Activated CD4-positive, CD25-positive, alpha-beta regulatory T cell treated with anti-CD3 and anti-CD28 coated beads, Interleukin-2, amount 50 U/mL, for 24 hours (primary cell): ENCODE results near the gene RNF145.

Experiments used
- ATAC-seq, 2 donors: fragments of 150-1000 bp; cut with Tn5 transposase; one replicate each; pipeline ENCODE4 v1.10.0; 2021; ENCODE audit warnings: mild to moderate bottlenecking in 1 of 2, moderate library complexity in 1 of 2

RNF145 gene

GRCh38 chr5:159217236-159217635 lies 7.9 kb upstream of the RNF145 start:
- ATAC-seq = no peak

DNA sequence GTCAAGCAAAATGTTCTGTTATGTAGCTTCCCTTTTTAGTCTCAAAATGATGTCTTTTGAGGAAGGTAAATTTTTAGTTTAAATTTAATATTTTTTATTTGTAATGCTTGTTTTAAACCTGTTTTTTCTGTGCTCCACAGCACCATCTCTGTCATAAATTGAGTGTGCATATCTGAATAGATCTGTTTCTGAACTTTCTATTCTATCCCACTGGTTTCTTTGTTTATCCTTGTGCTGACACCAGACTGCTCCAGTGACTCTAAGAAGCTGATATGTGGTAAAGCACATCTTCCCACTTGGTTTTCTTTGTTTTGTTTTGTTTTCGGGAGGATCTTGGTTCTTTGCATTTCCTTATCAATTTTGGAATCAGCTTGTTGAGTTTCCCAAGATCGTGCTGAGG lies 7.1 kb upstream of the RNF145 start:
- no peak for ATAC-seq

DNA sequence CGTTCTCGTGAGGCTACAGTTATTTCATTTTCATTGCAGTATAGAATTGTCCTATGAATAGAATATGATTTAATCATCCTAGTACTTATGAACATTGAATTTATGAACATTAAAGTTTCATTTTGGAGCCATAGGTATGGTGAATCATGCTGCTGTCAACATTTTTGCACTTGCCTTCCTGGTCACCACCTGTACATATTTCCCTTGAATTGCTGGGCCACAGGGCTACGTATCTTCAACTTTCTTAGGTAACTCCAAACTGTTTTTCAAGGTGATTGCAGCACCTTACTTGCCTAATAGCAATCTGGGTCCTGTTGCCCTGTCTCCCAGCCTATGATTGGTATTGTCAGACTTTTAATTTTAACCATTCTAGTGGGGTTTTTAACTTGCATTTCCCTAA lies 6.5 kb upstream of the RNF145 start:
- no peak for ATAC-seq

DNA sequence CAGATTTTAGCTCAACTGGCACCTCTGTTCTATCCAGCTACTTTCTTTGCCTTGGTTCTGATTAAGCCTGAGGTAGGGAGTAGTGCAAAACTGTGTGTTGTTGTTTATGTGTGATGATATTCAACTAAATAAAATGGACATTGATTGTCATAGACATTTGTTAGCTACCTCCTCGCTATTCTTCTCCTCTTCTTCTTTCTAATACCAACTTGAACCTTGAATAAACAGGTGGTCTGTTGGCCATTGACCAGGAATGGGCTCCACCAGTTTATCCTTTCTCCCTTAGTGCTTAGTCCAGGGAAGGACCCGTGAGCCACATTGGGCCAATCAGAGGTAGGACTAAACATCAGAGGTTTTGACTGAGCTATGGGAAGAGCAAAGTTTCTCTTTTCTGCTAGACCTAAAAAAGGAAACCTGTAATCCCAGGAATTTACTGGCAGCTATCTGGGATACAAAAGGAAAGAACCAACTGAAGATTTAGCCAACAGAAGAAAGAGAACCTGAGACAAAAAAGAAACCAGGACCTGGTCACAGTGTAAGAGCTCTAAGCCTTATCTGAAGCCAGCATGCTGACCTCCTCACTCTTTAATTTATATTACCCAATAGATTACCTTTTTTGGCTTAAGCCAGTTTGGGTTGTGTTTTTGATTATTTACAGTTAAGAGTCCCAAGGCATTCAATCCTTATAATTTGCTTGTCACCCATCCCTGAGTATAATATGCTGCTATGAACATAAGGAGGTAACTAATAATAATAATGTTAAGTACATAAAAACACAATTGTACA lies 5.3 kb upstream of the RNF145 start:
- no peak for ATAC-seq

DNA sequence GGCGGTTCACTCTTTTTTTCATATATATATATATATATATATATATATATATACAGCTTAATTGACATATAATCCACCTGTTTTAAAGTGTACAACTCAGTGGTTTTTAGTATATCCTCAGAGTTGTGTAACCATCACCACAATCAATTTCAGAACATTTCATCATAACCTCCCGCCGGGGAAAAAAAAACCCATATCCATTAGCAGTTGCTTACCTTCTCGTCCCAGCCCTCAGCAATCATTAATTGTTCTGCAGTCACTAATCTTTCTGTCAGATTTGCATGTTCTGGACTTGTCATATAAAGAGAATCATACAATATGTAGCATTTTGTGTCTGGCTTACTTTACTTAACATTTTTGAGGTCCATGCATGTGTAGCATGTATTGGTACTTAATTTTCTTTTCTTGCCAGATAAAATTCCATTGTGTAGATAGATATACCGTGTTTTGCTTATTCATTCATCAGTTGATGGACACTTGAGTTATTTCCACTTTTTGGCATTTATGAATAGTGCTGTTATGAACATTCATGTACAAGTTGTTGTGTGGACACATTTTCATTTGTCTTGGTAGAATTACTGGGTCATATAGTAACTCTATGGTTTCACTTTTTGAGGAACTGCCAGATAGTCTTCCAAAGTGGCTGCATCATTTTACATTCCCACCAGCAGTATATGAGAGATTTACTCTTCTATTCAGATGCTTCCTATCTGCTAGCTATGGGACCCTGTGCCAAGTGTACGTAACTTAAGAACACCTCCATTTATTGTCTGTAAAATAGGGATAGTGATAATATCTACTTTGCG lies 3.5 kb upstream of the RNF145 start:
- no peak for ATAC-seq

DNA sequence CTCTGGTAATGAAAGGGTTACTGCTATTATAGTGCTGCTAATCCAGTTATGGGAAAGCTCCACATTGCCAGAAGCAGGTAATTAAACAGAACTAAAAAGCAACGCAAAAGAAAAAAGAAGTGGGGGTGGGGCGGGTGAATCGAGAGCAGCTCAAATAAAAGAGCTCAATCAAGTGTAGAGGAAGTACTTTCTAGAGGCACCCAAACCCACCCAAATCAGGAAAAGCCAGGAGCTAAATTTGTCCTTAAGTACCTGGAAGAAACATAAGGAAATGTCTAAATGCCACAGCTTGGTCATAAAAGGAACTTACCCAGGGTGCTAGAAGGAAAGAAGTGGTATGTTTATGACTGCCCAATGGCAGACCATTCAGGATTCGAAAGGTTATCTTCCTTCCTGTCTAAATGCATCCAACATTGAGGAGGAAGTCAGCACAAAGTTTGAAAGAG lies 2.4 kb upstream of the RNF145 start:
- ATAC-seq = no peak

DNA sequence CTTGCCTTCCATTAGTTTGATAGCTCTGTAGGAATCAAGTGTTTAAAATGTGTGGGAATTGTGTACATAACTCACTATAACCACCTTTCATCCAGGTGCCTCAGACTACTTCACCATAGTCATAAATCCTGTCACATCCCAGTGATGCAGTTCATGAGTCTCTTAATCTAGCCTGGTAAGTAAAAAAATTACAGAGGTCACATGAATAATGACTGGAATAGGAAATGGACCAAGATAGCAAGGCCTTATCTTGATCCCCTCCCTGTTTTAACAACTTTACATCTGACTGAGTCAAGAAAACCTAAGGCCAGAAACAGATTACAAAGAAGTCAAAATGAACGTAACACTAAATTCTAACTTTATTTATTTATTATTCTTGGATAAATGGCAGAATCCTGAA lies 1.5 kb upstream of the RNF145 start:
- ATAC-seq = no peak

DNA sequence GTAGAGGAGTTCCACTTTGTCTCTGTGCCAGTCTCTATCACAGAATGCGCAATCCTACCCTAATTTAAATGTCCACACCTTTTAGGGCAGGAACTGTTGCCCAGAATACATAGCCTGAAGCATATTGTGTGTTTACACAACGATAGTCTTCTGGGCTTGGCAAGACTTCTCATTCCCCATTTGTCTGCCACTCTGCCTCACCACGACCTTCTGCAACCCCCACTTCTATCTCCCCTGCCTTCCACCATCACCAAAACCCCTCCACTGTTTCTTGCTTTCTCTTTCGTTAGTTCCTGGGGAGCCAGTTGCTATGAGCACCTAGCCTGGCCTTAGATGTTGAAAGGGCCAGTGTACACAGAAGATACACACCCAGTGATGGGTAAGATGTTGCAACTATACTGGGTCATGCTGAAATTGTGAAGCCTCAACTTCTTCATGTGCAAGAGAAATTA lies 883 bp upstream of the RNF145 start:
- ATAC-seq = no peak

DNA sequence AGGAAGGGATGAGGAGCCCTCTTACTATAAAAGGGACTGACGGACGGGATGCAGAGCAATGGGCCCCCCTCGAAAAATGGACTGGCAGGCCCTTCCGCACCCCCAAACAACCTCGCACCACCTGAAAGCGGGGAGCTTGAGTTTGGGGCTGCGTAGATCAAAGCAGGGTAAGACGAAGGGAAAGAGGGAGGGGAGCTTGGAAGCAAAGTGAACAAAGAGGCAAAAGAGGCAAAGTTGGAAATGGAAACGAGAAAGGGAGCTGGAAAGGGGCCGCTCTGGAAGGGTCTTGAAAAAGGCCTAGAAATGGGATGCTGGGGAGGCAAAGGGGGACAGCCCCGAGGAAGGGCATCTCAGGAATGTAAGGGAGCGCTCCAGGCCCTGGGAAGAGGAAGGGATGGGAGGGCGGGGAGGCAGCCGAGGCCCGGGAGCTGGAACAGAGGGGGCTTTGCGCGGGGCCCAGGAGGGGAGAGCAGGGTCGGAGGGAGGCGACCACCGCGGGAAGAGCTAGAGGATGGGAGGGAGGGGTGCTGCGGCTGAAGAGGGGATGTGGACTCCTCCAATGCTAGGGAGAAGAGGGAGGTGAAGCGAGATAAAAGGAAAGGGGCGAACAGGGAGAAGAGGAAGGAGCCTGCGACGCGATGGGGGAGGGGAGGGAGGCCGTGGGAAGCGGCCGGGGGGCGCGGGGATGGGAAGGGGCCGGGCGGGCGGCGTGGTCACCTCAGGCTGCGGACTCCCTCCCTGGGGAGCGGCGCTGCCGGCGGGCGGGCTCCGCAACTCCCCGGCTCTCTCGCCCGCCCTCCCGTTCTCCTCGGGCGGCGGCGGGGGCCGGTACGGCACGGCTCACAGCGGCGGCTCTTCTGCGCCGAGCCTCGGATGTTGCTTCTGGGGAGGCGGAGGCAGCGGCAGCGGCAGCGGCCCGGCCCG lies 577 bp downstream of the RNF145 start:
- ATAC-seq = peak in 1 of 2 donors; percentile 4

DNA sequence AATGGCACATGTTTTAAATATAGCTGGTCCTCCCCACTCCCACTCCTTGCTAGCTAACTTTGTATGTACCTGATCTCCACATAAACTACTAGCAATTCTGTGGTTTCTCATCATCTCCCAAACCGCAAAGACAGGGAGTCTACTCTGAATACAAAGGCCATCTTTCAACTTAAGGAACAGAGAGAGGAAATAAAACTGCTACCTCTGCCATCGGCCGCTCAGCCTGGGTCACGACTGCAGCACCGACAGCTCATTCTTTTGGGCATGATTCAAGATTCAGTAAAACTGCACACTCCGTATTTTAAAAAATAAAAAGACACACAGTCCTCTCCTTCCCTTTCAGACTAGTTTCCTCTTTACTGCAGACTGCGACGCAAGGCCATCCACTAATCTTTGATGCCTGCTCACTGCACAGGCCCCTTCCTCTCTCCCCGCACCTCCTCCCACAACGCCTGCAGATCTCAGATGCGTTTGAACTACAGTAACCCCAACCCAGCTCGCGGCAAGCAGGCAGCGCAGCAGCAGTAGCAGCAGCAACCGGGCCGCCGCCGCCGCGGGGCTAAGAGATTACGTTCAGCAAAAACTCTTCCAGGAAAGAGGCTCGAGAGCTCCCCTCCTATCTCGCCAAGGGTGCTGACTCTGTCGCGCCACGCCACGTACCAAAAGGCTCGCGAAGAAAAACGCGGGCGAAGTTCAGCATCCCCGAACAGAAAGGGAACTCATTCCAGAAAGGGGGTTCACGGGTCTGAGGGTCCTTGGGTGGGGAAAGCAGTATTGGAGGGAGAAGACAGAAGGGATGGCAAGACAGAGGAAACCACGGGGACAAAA lies 1.5 kb downstream of the RNF145 start:
- peak; percentile 51 to 57 for ATAC-seq

- ATAC-seq = peak in 1 of 2 donors; percentile 9
Observed at GRCh38 chr5:159207222-159207685, 2.1 kb downstream of the RNF145 start.

DNA sequence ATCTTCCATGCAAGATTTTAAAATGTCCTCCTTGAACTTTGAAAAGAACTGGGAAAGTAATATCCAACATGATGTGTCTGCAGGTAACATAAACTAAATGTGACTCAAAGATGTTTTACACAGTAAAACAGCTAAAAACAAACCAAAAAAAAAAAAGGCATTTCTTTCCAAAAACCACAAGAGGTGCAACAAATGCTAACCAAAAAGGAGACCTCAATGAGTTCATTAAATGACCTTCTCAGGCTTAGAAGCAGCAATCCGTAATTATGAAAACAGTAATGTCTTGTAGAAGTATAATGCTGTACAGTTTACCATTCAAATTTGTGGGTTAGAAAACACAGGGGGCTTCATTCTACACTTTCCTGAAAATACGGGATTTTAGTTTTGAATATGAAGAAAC lies 2.5 kb downstream of the RNF145 start:
- no peak for ATAC-seq

DNA sequence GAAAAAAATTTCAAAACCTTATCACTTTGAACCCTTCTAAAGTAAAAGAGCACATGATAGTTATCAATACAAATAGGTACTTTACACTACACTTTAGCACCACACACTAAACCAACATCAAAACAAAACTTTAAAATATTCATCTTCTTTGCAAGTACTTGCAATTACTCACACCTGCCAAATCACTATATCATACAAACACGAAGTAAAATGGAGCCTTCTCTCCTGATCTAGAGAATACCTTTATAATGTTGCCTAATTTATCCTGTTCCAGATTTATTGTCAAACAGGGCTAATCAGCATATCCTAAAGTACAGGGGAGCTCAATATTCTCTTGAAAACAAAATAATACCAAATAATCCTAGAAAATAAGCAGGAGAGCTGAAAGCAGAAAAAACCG lies 3.0 kb downstream of the RNF145 start:
- ATAC-seq = peak in 1 of 2 donors; percentile 13

DNA sequence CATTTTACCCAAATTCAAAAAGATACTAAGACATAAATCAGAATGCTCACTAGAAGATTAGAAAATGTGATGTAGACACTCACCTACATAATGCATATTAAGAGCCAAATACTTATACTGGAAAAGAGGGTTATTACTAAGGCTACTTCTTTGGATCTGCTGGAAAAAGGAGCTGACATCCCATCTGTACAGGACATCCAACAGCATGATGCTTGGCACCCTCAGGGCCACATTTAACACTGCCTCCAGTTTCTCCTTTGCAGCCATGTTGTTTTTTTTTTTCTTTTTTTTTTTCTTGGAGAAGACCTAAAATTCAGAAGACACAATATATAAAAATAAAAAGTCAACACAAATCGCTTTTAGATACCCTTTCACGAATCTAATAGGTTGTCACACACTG lies 6.0 kb downstream of the RNF145 start:
- no peak for ATAC-seq

GRCh38 chr5:159202151-159202550 lies 7.2 kb downstream of the RNF145 start:
- ATAC-seq = no peak

- no peak for ATAC-seq
Observed at GRCh38 chr5:159199780-159200179, 9.6 kb downstream of the RNF145 start.

- ATAC-seq = no peak
Observed at GRCh38 chr5:159199225-159199624, 10.1 kb downstream of the RNF145 start.

DNA sequence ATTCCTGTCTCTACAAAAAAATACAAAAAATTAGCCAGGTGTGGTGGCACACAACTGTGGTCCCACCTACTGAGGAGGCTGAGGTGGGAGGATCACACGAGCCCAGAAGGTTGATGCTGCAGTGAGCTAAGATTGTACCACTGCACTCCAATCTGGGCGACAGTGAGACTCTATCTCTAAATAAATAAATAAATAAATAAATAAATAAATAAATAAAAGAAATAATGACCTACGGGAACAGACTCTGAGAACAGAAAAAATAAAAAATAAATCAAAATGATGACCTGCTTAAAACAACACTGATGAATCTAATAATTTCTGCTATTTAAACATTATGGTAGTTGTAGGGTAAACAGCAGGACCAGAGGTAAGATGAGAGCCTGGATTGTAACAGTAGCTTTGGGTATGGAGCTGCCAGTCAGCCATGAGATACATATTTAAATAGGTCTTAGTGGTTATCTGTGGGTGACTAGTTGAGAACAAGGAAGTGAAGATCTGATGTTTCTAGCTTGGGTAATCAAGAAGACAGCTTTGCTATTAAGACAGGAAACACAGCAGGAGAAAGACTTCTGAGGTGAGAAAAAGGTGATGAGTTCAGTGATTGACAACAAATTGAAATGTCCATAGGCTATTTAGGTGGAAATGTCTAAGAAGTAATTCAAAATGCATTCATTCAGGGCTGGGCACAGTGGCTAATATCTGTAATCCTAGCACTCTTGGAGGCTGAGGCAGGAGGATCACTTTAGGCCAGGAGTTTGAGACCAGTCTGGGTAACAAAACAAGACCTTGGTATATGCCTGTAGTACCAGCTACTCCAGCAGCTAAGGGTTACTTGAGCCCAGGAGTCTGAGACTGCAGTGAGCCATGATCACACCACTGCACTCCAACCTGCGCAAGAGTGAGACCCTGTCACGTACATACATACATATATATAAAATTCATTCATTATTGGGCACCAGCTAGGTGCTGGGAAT lies 11.0 kb downstream of the RNF145 start:
- ATAC-seq = peak; percentile 74 to 85

DNA sequence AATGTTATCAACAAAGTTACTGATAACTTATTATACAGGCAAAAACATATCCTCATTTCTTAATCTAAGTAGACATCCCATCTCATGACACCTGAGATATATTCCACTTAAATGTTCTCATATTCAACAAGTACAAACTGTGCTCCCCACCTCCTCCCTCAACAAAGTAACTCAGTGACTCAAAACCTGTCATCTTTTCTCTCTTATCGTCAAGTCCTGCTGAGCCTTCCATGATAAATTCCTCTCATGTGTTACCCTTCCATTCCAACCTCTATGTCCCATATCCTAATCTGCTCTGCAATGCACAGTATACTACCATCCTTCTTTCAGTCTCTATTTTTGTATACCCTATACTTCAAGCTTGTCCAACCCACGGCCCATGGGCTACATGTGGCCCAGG lies 13.6 kb downstream of the RNF145 start:
- no peak for ATAC-seq

DNA sequence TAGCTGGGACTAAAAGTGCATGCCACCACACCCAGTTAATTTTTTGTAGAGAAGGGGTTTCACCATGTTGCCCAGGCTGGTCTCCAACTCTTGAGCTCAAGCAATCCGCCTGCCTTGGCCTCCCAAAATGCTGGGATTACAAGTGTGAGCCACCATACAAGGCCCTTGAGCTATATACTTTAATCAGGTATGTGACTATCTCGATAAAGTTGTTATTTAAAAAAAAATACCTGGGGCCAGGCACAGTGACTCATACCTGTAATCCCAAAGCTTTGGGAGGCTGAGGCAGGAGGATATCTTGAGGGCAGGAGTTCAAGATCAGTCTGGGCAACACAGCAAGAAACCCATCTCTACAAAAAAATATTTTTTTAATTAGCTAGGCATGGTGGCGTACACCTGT lies 19.2 kb downstream of the RNF145 start:
- ATAC-seq = no peak

GRCh38 chr5:159189310-159189709 lies 20.0 kb downstream of the RNF145 start:
- ATAC-seq = no peak
